ENCODE data around the gene SLC38A2. TPM values are rescaled to one million over a fixed set of nuclear protein-coding genes. Genes with fewer than 3 reads are reported as not detected.

The SLC38A2 gene
- total and polyA plus RNA-seq, 9 donors, result 124 to 390 (median 197) TPM

GRCh38 chr12:46382964-46383653 is 10.5 kb upstream of the SLC38A2 start:
- peak; percentile 93 for TF ChIP-seq POLR2A (IDR thresholded peaks at IDR 0.05)
- peak; percentile 78 for TF ChIP-seq EP300 (IDR thresholded peaks at IDR 0.05)
- TF ChIP-seq, protein P1, sequence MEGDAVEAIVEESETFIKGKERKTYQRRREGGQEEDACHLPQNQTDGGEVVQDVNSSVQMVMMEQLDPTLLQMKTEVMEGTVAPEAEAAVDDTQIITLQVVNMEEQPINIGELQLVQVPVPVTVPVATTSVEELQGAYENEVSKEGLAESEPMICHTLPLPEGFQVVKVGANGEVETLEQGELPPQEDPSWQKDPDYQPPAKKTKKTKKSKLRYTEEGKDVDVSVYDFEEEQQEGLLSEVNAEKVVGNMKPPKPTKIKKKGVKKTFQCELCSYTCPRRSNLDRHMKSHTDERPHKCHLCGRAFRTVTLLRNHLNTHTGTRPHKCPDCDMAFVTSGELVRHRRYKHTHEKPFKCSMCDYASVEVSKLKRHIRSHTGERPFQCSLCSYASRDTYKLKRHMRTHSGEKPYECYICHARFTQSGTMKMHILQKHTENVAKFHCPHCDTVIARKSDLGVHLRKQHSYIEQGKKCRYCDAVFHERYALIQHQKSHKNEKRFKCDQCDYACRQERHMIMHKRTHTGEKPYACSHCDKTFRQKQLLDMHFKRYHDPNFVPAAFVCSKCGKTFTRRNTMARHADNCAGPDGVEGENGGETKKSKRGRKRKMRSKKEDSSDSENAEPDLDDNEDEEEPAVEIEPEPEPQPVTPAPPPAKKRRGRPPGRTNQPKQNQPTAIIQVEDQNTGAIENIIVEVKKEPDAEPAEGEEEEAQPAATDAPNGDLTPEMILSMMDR (IDR thresholded peaks at IDR 0.05), result peak in 1 of 3 donors; percentile 35
- H3K27ac ChIP-seq, result peak overlapping the region; percentile 93 to 100
- H3K27me3 ChIP-seq, result no peaks in the 10 kb centered on the region
- H3K36me3 ChIP-seq, result no peaks in the 10 kb centered on the region
- peak overlapping the region; percentile 81 for H3K4me3 ChIP-seq
- peak; percentile 99 for DNase-seq
- intact Hi-C loops (cut with DNase I), result loop anchor here in 2 of 4 donors (1.0 to 10.0 kb wide), 2 partner anchors 12 to 272 kb away; no protein-coding TSS in a partner anchor
- peaks cover 10% of the 10 kb centered on the region for H3K4me1 ChIP-seq (ENCODE audit: insufficient read depth)
- WGBS, 3 donors, result 0 to 2% (median 1%) methylated on average over 45 to 74 of the region's 74 CpGs
- H3K9me3 ChIP-seq, result no peaks in the 10 kb centered on the region

DNA sequence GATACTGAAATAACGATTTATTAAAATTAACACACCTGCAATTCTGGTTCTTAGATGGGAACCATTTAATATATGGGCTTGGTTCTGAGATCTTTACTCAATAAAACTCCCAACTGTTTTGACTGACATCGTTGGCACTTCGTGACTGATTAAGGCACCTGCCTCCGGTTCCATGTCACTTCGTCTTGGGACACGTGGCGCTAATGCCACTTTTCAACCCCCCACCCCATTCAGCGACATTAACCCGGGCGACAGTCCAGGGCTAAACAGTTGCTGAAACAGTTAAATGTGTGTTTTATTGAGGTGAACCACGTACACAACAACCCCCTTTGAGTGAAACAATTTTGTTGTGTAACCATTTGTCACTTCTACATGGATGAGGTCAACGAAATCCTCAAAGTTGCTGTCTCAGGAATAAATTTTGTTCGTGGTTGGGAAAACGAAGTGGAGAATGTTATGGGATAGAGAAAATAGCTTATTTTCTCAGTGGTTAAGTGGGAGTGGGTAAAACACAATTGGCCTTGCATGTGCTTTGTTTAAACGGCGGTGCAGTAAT is 9.9 kb upstream of the SLC38A2 start:
- H3K4me3 ChIP-seq, result peak overlapping the region; percentile 81
- intact Hi-C loops (cut with DNase I), result loop anchor here in 1 of 4 donors (10.0 kb wide), 1 partner anchor 272 kb away; no protein-coding TSS in a partner anchor
- TF ChIP-seq EP300 (IDR thresholded peaks at IDR 0.05) (no peak), POLR2A (IDR thresholded peaks at IDR 0.05) (no peak)
- TF ChIP-seq, protein P1 (IDR thresholded peaks at IDR 0.05), result no peak
- 58% methylated on average over 16 of the region's 16 CpGs for WGBS, 3 donors
- H3K36me3 ChIP-seq, result no peaks in the 10 kb centered on the region
- H3K27ac ChIP-seq, result peak overlapping the region; percentile 93 to 100
- no peaks in the 10 kb centered on the region for H3K9me3 ChIP-seq
- H3K4me1 ChIP-seq (ENCODE audit: insufficient read depth), result peaks cover 7% of the 10 kb centered on the region
- peak in 3 of 5 donors; percentile 46 to 65 (median 54) for DNase-seq
- no peaks in the 10 kb centered on the region for H3K27me3 ChIP-seq

- no peak overlapping the region for H3K4me3 ChIP-seq
- TF ChIP-seq, protein P1 (IDR thresholded peaks at IDR 0.05), result no peak
- TF ChIP-seq EP300 (IDR thresholded peaks at IDR 0.05) (no peak), POLR2A (IDR thresholded peaks at IDR 0.05) (no peak)
- H3K36me3 ChIP-seq, result no peaks in the 10 kb centered on the region
- peaks cover 7% of the 10 kb centered on the region for H3K4me1 ChIP-seq (ENCODE audit: insufficient read depth)
- intact Hi-C loops (cut with DNase I), result loop anchor here in 1 of 4 donors (10.0 kb wide), 1 partner anchor 274 kb away; no protein-coding TSS in a partner anchor
- no peak overlapping the region for H3K27ac ChIP-seq
- no peaks in the 10 kb centered on the region for H3K9me3 ChIP-seq
- 69 to 79% (median 75%) methylated on average over 1 of the region's 1 CpG for WGBS, 3 donors
- no peaks in the 10 kb centered on the region for H3K27me3 ChIP-seq
- DNase-seq, result no peak
Measured at GRCh38 chr12:46380881-46381280, 8.3 kb upstream of the SLC38A2 start.

GRCh38 chr12:46380022-46380796 is 7.6 kb upstream of the SLC38A2 start:
- Histone ChIP-seq H3K27me3 (no peaks in the 10 kb centered on the region), H3K4me3 (no peak overlapping the region), H3K27ac (no peak overlapping the region), H3K9me3 (no peaks in the 10 kb centered on the region), H3K36me3 (no peaks in the 10 kb centered on the region), H3K4me1 (ENCODE audit: insufficient read depth) (peaks cover 3% of the 10 kb centered on the region)
- 92 to 99% (median 94%) methylated on average over 3 of the region's 3 CpGs for WGBS, 3 donors
- no peak for DNase-seq
- intact Hi-C loops (cut with DNase I), result loop anchor here in 1 of 4 donors (10.0 kb wide), 1 partner anchor 275 kb away; no protein-coding TSS in a partner anchor
- TF ChIP-seq, protein P1 (IDR thresholded peaks at IDR 0.05), result no peak
- no peak for TF ChIP-seq POLR2A (IDR thresholded peaks at IDR 0.05)
- TF ChIP-seq EP300 (IDR thresholded peaks at IDR 0.05), result no peak
